ENCODE results near the gene BARX2.

The BARX2 gene

GRCh38 chr11:129402206-129403171, 26.8 kb downstream of the BARX2 start:
- no peak for DNase-seq (ENCODE audit: low spot score)

GRCh38 chr11:129404731-129405130, 29.1 kb downstream of the BARX2 start:
- no peak for DNase-seq (ENCODE audit: low spot score)

- DNase-seq (ENCODE audit: low spot score), result no peak
These were observed 33.3 kb downstream of the BARX2 start for GRCh38 chr11:129408865-129409444.

GRCh38 chr11:129410395-129410960, 34.8 kb downstream of the BARX2 start:
- no peak for DNase-seq (ENCODE audit: low spot score)

- DNase-seq (ENCODE audit: low spot score), result no peak
These were observed 36.8 kb downstream of the BARX2 start for GRCh38 chr11:129412494-129412893.

- peak; percentile 55 for DNase-seq (ENCODE audit: low spot score)
These were observed 38.7 kb downstream of the BARX2 start for GRCh38 chr11:129414144-129414872.

- DNase-seq (ENCODE audit: low spot score), result peak; percentile 30
These were observed 40.6 kb downstream of the BARX2 start for GRCh38 chr11:129416080-129416820.

GRCh38 chr11:129417458-129417857, 41.8 kb downstream of the BARX2 start:
- no peak for DNase-seq (ENCODE audit: low spot score)

GRCh38 chr11:129418039-129418438, 42.4 kb downstream of the BARX2 start:
- peak; percentile 53 for DNase-seq (ENCODE audit: low spot score)

GRCh38 chr11:129419386-129419785, 43.7 kb downstream of the BARX2 start:
- DNase-seq (ENCODE audit: low spot score), result no peak

- DNase-seq (ENCODE audit: low spot score), result no peak
These were observed 47.8 kb downstream of the BARX2 start for GRCh38 chr11:129423426-129423825.

GRCh38 chr11:129425214-129425613, 49.6 kb downstream of the BARX2 start:
- no peak for DNase-seq (ENCODE audit: low spot score)

GRCh38 chr11:129426038-129426437, 50.4 kb downstream of the BARX2 start:
- DNase-seq (ENCODE audit: low spot score), result no peak

GRCh38 chr11:129426776-129427175, 51.1 kb downstream of the BARX2 start:
- no peak for DNase-seq (ENCODE audit: low spot score)

- peak; percentile 22 for DNase-seq (ENCODE audit: low spot score)
These were observed 51.7 kb downstream of the BARX2 start for GRCh38 chr11:129427376-129427775.

- no peak for DNase-seq (ENCODE audit: low spot score)
These were observed 52.3 kb downstream of the BARX2 start for GRCh38 chr11:129427816-129428406.

- no peak for DNase-seq (ENCODE audit: low spot score)
These were observed 52.9 kb downstream of the BARX2 start for GRCh38 chr11:129428557-129428956.

GRCh38 chr11:129434641-129435498, 59.2 kb downstream of the BARX2 start:
- DNase-seq (ENCODE audit: low spot score), result no peak

- no peak for DNase-seq (ENCODE audit: low spot score)
These were observed 60.0 kb downstream of the BARX2 start for GRCh38 chr11:129435499-129436245.

GRCh38 chr11:129436573-129436972, 60.9 kb downstream of the BARX2 start:
- DNase-seq (ENCODE audit: low spot score), result no peak

Measured in LoVo (cell line).